GM19372 (cell line): ENCODE data around the gene MTMR2.
"Not testable (repeated sequence)": the region's sequence is repeated elsewhere in the genome, so short reads cannot be mapped to it uniquely, and the experiment has no call there.

ENCODE experiments used
- ATAC-seq: cut with Tn5 transposase; IDR thresholded peaks from one replicate; pipeline ENCODE4 v1.9.1; 2021; ENCODE audit warnings: mild to moderate bottlenecking, low read depth, moderate library complexity; ENCODE audit not compliant: unreplicated experiment

The MTMR2 gene

GRCh38 chr11:95829580-95830259 lies 94.2 kb downstream of the MTMR2 start:
- no peak for ATAC-seq

- ATAC-seq: no peak
Measured at GRCh38 chr11:95827696-95828095, 96.2 kb downstream of the MTMR2 start.

DNA sequence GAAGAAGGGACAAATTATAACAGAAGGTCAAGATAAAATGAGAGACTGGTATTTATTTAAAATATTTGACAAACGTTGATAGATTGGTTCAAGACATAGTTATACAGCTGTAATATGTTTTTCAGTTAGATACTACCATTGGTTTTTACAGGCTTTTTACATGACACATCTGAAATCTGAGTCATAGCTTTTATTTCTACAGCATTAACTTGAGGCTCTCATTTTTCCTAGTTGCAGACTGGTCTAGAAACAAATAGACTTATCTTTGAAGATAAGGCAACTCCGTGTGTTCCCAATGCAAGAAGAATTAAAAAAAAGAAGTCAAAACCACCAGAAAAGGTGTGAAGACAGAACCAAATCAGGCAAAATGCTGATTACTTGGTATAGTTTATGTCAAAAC lies 102.3 kb downstream of the MTMR2 start:
- no peak for ATAC-seq

GRCh38 chr11:95816037-95816436 lies 107.9 kb downstream of the MTMR2 start:
- no peak for ATAC-seq

GRCh38 chr11:95811052-95811451 lies 112.9 kb downstream of the MTMR2 start:
- not testable (repeated sequence) for ATAC-seq

GRCh38 chr11:95806464-95806863 lies 117.4 kb downstream of the MTMR2 start:
- not testable (repeated sequence) for ATAC-seq

GRCh38 chr11:95805869-95806268 lies 118.0 kb downstream of the MTMR2 start:
- no peak for ATAC-seq

DNA sequence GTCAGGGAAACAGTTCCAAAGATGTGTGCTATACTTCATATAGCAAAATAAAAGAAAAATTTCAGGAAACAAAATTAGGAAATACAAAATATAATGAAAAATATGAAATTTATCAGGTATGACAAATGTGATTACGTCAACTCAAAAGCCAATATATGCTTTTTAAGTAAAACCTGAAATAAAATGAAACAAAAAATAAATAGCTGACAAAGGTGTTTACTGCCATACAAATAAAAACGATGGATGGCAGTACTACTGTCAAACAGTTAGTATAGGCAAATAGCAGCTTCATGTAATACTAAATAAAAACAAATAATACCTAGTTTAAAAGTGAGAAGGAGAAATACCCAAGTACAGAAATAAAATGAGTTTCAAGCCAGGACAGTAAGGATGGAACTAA lies 119.9 kb downstream of the MTMR2 start:
- ATAC-seq: no peak

DNA sequence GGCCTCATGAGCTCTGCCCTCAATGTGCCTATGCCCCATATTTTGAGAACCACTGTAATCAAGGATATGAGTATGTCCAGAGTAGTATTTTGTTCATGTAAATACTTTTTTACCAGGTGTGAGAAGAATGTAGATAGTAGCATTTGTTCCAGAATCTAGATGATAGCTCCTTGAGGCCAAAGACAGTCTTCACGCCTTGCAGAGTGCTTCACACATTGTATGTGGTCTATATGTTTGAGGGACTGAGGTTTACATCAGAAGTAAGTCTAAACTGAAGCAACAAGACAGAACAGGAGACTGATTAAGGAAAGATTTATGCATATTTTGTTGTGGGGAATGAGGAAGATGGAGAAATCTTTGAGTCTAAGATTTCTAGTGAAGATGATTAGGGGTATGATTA lies 121.1 kb downstream of the MTMR2 start:
- no peak for ATAC-seq

DNA sequence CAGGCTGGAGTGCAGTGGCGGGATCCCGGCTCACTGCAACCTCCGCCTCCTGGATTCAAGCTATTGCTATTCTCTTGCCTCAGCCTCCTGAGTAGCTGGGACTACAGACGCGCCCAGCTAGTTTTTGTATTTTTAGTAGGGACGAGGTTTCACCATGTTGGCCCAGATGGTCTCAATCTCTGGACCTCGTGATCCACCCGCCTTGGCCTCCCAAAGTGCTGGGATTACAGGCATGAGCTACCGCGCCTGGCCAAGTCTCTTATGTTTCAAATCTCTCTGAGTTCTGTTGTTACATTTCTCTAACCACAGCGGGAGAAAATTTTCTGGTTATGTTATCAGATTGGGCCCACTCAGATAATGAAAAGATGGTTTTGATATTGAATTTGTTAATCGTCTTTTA lies 123.5 kb downstream of the MTMR2 start:
- ATAC-seq: no peak

DNA sequence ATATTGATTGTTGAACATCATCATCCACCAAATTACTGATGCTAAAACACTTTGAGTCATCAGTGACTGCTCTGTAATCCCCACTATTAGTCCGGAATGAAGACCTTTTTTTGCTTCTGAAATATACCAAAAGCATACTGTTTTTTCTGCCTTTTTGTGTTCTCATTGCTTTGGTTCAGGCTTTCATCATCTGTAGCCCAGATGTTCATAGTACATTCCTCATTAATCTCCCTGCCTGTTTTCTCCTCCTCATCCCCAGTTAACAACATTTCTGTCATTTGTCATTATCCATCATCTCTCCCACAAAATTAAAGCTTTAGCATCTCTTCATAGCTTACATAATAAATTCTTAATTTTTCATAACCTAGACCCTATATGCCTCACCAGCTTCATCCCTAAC lies 124.4 kb downstream of the MTMR2 start:
- no peak for ATAC-seq

GRCh38 chr11:95796501-95796900 lies 127.4 kb downstream of the MTMR2 start:
- ATAC-seq: no peak

DNA sequence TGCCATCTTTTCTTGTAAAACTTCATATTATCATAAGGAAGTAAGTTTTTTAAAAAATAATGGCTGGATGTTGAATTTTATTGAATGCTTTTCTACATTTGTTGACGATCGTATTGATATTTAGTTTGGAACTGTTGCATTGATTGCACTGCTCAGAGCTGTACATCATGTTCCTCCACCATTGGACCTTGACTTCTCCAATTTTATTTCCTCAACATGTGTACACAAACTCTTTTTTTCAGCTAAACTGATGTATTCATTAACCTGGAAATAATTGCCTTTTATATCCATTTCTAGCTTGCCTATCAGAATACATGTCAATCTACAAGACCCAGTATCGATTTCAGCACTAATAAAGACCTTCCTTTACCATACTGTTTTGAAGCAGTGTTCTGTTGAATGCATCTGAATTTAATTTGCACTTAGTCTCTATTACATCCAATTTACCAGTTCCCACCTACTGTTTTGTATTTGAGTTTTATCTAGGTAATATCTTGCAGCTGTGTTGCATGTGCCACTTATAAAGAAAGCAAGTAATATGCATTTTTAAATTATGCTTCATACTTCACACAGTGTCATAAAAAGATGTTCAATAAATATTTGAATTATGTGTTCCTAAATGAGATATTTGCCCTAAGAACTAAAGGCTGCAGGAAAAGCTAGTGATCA lies 128.1 kb downstream of the MTMR2 start:
- ATAC-seq: no peak

DNA sequence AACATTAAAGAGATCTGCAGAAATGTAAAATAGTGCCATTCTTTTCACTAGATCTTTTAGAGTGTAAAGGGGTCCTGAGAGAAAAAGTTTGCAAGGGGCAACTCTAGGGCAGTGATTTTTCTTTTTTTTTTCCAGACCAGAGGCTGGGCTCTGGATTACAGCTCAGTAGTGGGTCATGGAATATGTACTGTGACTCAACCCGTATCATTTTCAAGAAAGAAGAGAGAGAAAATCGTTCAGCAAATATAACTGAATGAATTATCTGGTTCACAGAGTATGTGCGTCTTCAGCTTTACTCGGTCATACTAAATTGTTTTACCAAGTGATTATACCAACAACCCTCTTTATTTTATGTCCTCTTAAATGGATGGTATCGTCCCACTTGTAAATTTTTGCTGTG lies 129.8 kb downstream of the MTMR2 start:
- ATAC-seq: no peak

- ATAC-seq: no peak
Measured at GRCh38 chr11:95793116-95793515, 130.8 kb downstream of the MTMR2 start.

DNA sequence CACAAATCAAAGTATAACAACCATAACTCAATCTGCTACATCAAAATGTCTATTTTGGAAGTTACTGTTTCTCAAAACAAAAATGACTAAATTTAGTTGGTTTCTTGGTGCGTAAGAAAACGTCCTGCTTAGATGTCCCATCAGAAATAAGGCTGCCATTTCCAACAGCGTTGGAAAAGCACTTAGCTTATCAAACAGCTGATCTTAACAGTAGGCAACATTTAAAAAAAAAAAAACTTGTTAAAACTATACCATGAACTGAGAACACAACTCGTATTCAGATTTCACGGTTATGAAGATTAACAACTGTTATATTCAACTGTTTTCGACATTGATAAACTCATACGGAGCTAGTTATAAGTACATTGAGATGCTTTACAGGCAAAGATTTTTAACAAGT lies 131.2 kb downstream of the MTMR2 start:
- ATAC-seq: no peak

DNA sequence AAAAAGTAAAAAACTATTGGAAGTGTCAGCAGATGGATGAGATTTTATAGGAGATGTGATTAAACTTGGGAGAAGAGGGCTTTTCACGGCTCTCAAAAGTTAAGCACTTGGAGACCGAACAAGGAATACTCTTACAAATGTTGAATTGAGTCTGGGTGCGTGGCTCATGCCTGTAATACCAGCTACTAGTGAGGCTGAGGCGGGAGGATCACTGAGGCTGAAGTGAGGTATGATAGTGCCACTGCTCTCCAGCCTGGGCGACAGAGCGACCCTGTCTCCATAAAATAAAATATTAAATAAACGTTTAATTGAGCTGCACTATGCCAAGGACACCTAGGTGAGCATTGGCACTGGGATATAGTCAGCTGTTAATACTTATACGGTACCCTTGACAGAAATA lies 131.7 kb downstream of the MTMR2 start:
- ATAC-seq: no peak

DNA sequence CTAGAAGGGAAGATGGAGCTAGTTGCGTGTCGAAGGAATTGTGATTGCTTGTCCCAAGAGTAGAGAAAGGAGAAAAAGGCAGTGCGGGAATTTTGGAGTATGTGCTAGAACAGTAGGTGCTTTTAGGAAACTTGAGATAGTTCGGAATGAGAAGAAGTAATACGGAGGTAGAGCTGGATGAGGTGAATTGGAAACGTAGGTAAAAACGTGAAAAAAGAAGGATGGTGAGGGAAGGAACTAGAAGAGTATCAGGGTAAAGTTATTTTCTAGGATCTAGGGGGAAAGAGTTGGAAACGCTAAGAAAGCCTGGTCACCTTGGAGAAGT lies 132.2 kb downstream of the MTMR2 start:
- no peak for ATAC-seq

DNA sequence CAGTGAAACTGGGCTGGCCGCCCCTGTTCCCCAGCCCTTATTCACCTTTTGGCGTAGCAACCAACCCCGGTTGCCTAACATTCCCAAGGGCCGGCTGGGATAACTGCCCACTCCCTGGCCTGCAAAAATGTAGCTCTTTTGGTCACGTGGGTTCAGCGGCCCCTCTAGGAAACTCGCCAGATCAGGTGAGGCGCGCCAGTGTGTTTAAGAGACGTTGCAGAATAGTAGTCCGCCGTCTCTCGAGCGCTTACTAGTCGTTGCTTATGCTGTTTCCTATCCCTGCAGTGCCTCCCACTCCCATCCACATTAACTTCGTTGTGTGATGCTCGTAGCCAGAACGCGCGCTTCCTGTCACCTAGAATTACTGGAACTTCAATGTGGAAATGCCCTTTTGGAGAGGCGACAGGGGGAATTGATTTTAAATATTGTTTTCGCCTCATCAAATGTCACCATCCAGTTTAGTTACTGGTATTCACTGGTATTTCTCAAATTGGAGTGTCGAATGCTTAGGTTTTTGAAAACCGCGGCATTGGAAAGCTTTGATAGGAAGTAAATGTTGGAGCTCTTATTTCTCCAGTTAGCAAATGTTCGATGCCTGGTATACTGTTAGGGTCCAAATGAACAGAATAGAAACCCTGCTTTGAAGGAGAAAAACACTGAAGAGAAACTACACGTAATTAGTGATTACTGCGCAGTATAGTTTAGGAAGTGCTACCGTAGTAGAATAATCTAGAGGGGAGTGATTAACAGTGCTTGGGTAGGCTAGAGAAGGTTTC lies 132.8 kb downstream of the MTMR2 start:
- no peak for ATAC-seq

- ATAC-seq: peak; percentile 57
Measured at GRCh38 chr11:95790123-95790932, 133.6 kb downstream of the MTMR2 start, which contains the start of gene CEP57. CEP57 (plus strand) TSS chr11:95790498; CDS start chr11:95790699, 201 bp downstream.
